T-helper 17 cell (primary cell): Measurements from ENCODE around the gene RTF1. TPM values are rescaled to one million over a fixed set of nuclear protein-coding genes. Genes with fewer than 3 reads are reported as not detected.

Experiments used
- ATAC-seq: fragments of 150-1000 bp; cut with Tn5 transposase; 2 replicates; pipeline ENCODE4 v1.10.0; 2021; ENCODE audit warnings: mild to moderate bottlenecking, moderate library complexity
- DNase-seq, 3 donors: peaks; one replicate each; pipeline versions ENCODE4 v3.0.0 to v3.0.0-alpha.2; 2020 to 2021
- H3K9me3 ChIP-seq: one replicate; pipeline ENCODE4 v1.7.0; 2013; ENCODE audit warnings: low read length, mild to moderate bottlenecking; ENCODE audit not compliant: control insufficient read depth, poor library complexity, severe bottlenecking
- H3K27ac Mint-ChIP-seq: one replicate; pipeline ENCODE4 v1.8.0; 2022; ENCODE audit warnings: mild to moderate bottlenecking, moderate library complexity, mixed read lengths
- H3K27me3 Mint-ChIP-seq: one replicate; pipeline ENCODE4 v1.8.0; 2022; ENCODE audit warnings: mixed read lengths
- H3K36me3 Mint-ChIP-seq: one replicate; pipeline ENCODE4 v1.8.0; 2022; ENCODE audit warnings: low read depth, mixed read lengths
- H3K4me1 Mint-ChIP-seq: one replicate; pipeline ENCODE4 v1.8.0; 2022; ENCODE audit warnings: mild to moderate bottlenecking, mixed read lengths
- H3K4me3 Mint-ChIP-seq: one replicate; pipeline ENCODE4 v1.8.0; 2022; ENCODE audit warnings: mild to moderate bottlenecking, moderate library complexity, mixed read lengths
- total RNA-seq, 4 donors: library from RNA in 2 of 4; stranded (reverse) in 2 of 4; gene quantifications; one replicate each; pipeline ENCODE4 v1.2.3 and lab custom pipeline; 2022 to 2026

RTF1 gene
- total RNA-seq, 2 donors from 2014 or later: 42.0 TPM

DNA sequence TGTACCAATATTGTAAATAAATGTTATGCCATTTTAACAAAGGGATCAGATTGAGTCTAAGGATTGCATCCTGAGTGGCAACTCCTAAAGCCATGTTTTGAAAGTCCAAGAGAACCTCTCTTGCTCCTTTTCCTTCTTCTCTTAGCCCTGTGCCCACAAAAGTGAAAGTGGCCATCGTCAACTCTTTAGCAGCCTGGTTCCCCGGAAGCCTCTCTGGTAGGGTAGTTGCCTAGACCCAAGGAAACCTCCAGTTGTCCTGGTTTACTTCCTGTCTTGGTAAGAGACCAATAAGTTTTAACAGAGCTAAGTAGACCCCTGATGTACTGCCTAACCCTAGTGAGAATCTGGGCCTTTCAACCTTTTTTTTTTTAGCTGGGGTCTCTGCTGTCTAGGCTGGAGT, 66.6 kb downstream of the RTF1 start:
- Mint-ChIP-seq H3K27me3 (no peaks in the 10 kb centered on the region), H3K4me3 (peak overlapping the region; percentile 77), H3K27ac (peak overlapping the region; percentile 87), H3K4me1 (peaks cover 24% of the 10 kb centered on the region), H3K36me3 (peaks cover 4% of the 10 kb centered on the region)
- no peak for DNase-seq
- peak; percentile 67 for ATAC-seq
- H3K9me3 ChIP-seq: no peaks in the 10 kb centered on the region

DNA sequence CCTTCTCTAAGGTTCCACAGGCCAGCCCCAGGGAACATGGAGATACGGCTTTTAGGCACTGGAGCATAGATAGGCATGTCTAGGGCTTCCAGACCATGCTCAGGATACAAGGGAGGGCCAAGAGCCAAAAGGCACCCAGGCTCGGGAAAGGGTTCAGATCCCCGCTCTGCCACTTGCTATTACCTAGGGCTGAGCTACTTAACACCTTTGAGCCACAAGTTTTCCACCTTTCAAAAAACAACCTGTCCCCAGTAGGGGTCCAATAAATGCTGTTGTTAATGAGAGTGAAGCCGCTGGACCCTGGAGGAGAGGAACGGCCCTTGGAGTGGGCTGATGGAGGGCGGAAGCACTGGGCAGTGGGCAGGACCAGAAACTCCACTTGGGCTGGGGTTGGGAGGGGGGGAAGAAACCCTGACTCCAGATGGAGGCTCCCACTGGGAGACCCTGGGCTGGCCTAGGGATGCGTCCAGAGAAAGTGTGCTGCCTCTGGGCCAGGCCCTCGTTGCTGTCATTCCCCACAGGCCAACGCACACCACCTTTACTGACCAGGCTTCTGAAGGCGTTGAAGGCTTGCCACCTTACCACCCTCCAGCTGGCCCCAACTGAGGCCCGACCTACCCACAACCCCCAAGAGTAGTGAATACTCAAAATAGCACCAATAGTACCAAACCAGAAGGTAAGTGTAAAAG, 68.2 kb downstream of the RTF1 start:
- H3K27me3 Mint-ChIP-seq: no peaks in the 10 kb centered on the region
- no peak for ATAC-seq
- H3K4me3 Mint-ChIP-seq: no peak overlapping the region
- no peak for DNase-seq
- H3K36me3 Mint-ChIP-seq: peaks cover 2% of the 10 kb centered on the region
- H3K27ac Mint-ChIP-seq: no peak overlapping the region
- H3K9me3 ChIP-seq: no peaks in the 10 kb centered on the region
- peaks cover 26% of the 10 kb centered on the region for H3K4me1 Mint-ChIP-seq

DNA sequence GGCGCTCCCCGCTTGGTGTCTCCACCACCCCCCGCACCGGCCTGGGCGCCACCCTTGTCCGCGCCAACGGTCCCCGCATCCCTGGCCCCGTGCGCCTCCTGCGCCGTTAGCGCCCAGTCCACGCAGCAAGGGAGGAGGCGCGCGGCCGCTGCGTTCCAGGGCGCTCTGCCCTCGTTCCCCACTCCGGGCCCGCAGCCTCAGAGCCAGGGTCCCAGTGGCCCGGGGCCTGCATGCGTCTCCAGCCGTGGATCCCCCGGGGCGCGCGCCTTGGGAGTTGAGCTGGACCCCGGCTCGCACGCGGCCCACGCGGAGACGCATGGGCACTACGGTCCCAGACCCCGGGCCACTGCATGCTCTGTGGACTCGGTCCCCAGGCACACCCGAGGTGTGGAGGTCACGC, 69.4 kb downstream of the RTF1 start:
- ATAC-seq: no peak
- Mint-ChIP-seq H3K36me3 (peaks cover 2% of the 10 kb centered on the region), H3K4me1 (peaks cover 28% of the 10 kb centered on the region), H3K4me3 (no peak overlapping the region), H3K27ac (no peak overlapping the region), H3K27me3 (no peaks in the 10 kb centered on the region)
- no peaks in the 10 kb centered on the region for H3K9me3 ChIP-seq
- DNase-seq: no peak

DNA sequence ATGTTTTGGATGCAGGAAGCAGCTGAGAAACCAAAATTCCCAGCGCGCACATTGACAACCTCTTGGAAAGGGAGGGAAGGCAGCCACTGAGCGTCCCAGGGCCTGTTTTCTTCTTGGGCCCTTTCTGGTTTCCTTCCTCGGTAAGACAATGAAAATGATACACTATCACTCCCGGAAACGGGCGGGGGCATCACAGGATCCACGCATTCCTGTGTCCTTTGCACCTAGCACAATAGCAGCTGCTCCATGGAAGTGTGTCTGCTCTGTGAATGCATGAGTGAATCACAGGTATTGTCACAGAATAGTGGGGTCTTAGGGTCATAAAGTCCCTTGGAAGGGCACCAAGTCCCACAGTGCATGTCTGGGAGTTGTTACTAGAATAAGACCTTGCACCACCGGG, 70.5 kb downstream of the RTF1 start:
- DNase-seq (no peak), ATAC-seq (no peak)
- Mint-ChIP-seq H3K36me3 (peaks cover 2% of the 10 kb centered on the region), H3K4me1 (peaks cover 35% of the 10 kb centered on the region), H3K4me3 (no peak overlapping the region), H3K27me3 (no peaks in the 10 kb centered on the region), H3K27ac (no peak overlapping the region)
- no peaks in the 10 kb centered on the region for H3K9me3 ChIP-seq

DNA sequence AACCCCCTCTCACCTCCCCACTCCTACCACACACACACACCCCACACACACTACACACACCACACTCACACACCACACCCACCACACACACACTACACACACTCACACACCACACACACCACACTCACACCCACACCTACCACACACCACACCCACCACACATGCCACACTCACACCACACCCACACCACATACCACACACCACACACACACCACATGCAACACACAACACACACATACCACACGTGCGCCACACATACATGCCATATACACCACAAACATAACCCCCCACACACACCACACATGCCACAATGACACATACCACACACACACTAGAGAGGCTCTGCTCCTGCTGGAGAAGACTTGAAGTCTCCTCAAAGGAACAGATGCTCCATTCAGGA, 70.9 kb downstream of the RTF1 start:
- DNase-seq: no peak
- H3K36me3 Mint-ChIP-seq: peaks cover 2% of the 10 kb centered on the region
- H3K27ac Mint-ChIP-seq: no peak overlapping the region
- no peak for ATAC-seq
- H3K4me3 Mint-ChIP-seq: peak overlapping the region; percentile 71
- H3K4me1 Mint-ChIP-seq: peaks cover 38% of the 10 kb centered on the region
- H3K27me3 Mint-ChIP-seq: no peaks in the 10 kb centered on the region
- no peaks in the 10 kb centered on the region for H3K9me3 ChIP-seq

DNA sequence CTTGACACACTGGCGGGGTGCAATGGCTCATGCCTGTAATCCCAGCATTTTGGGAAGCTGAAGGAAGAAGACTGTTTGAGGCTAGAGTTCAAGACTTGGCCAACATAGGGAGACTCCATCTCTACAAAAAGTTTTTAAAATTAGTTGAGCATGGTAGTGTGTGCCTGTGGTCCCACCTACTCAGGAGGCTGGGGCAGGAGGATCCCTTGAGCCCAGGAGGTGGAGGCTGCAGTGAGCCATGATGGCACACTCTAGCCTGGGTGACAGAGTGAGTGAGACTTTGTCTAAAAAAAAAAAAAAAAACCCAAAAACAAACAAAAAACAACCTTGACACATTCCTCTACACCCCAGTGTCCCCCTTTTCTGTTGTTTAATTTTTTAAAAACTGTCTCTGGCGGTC, 72.7 kb downstream of the RTF1 start:
- H3K27ac Mint-ChIP-seq: no peak overlapping the region
- DNase-seq (no peak), ATAC-seq (no peak)
- H3K4me3 Mint-ChIP-seq: no peak overlapping the region
- peaks cover 2% of the 10 kb centered on the region for H3K36me3 Mint-ChIP-seq
- H3K9me3 ChIP-seq: no peaks in the 10 kb centered on the region
- H3K4me1 Mint-ChIP-seq: peaks cover 25% of the 10 kb centered on the region
- no peaks in the 10 kb centered on the region for H3K27me3 Mint-ChIP-seq

DNA sequence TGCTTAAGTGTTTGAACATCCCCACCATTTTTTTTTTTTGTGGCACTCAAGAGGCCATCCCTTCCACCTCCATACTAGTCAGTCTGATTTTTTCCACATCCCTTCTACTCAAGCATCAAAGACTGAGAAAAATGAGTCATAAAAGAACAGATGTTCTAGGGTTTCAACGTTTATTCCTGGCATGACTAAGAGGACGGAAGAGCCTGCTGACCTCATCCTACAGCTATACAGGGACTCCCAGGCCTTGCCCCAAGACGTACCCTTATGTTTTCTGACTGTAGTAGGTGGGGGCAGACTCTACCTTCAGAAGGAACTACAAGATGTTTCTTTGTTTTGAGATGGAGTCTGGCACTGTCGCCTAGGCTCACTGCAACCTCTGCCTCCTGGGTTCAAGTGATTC, 73.5 kb downstream of the RTF1 start:
- DNase-seq (no peak), ATAC-seq (no peak)
- H3K27me3 Mint-ChIP-seq: no peaks in the 10 kb centered on the region
- no peak overlapping the region for H3K27ac Mint-ChIP-seq
- no peaks in the 10 kb centered on the region for H3K9me3 ChIP-seq
- peaks cover 27% of the 10 kb centered on the region for H3K4me1 Mint-ChIP-seq
- H3K4me3 Mint-ChIP-seq: no peak overlapping the region
- peaks cover 2% of the 10 kb centered on the region for H3K36me3 Mint-ChIP-seq

DNA sequence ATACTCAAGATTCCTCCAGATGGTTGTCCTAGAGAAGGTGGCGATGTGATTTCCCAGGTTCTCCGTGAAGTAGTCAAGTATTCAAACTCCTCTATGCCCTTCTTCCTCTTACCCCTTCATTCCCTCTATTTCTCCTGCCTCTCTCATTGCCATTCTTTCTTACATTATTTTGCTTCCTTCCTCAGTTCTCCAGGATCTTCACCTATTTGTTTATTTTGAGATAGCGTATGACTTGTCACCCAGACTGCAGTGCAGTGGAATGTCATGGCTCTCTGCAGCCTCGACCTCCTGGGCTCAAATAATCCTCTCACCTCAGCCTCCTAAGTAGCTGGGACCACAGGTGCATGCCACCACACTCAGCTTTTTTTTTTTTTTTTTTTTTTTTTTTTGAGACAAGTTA, 75.0 kb downstream of the RTF1 start:
- no peak overlapping the region for H3K4me3 Mint-ChIP-seq
- H3K4me1 Mint-ChIP-seq: peaks cover 27% of the 10 kb centered on the region
- DNase-seq (no peak), ATAC-seq (no peak)
- peaks cover 2% of the 10 kb centered on the region for H3K36me3 Mint-ChIP-seq
- no peaks in the 10 kb centered on the region for H3K9me3 ChIP-seq
- H3K27me3 Mint-ChIP-seq: peaks cover 8% of the 10 kb centered on the region
- H3K27ac Mint-ChIP-seq: peak overlapping the region; percentile 51

DNA sequence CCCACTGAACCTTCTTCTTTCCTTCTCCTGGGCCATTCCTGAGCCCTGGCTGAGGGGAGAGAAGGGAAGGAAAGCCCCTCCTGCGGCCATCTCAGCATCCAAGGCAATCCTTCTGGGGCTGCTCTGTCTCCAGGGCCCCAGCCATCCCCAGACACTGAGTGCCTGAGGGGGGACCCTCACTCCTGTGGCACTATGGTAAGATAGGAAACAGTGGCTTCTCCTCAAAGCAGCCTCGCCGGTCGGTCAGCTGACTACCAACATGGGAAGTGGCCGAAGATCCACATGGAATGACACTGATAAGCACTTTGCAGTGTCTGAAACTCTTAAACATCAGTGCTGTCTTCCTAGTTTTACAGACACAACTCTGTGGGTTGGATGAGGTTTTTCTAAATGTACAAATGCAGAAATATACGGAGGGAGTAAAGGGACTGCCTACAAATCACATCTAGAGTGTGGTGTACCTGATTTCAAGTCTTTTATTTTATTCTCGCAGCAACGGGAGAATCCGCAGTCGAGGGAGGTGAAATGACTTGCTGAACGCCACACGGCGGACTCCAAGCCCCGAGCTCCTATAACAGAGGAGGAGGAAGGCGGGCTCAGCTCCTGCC, 75.8 kb downstream of the RTF1 start:
- peaks cover 26% of the 10 kb centered on the region for H3K4me1 Mint-ChIP-seq
- peaks cover 2% of the 10 kb centered on the region for H3K36me3 Mint-ChIP-seq
- peaks cover 10% of the 10 kb centered on the region for H3K27me3 Mint-ChIP-seq
- H3K27ac Mint-ChIP-seq: peak overlapping the region; percentile 51
- ATAC-seq (no peak), DNase-seq (no peak)
- H3K4me3 Mint-ChIP-seq: peak overlapping the region; percentile 91
- H3K9me3 ChIP-seq: no peaks in the 10 kb centered on the region

DNA sequence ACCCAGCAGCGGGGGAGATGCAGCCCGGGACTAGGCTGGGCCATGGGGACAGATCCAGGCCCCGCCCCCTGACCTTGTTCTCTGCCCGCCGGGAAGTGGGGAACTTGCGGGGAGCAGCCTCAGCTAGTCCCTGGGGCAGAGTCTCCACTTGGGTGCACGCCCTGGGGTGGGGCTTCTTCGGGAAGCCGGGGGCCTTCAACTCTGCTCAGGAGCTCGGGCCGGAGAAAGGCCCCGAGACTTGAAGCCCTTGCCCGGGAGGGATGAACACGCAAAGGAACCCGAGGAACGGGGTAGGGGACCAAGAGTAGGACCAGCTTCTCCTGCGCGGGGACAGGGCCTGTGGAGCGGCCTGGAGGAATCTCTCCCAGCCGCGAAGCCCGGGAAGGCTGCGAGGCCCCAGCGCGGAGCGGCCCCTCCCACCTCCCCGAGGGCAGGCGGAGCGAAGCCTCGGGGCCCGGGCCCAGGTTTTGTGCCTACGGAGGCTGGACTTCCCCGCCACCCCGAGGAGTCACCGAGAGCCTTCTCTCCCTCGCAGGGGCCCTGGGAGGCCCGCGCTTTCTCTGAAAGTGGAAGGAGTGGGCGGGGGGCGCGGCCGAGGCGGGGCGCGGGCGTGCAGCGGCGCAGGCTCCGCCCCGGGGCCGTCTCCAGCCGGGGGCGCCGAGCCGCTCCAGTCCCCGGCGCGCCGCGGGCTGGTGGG, 76.5 kb downstream of the RTF1 start, which contains the start of gene ITPKA:
Gene ITPKA, plus strand, starts transcription at position 670 of the 697 bp plus-strand sequence. CDS start 54 bp downstream, outside the sequence.
- peaks cover 22% of the 10 kb centered on the region for H3K4me1 Mint-ChIP-seq
- H3K27me3 Mint-ChIP-seq: peaks cover 10% of the 10 kb centered on the region
- DNase-seq (peak; percentile 56 to 75 (median 74)), ATAC-seq (peak; percentile 84)
- H3K4me3 Mint-ChIP-seq: peak within 1 kb of the TSS; percentile 91
- no peaks in the 10 kb centered on the region for H3K9me3 ChIP-seq
- H3K27ac Mint-ChIP-seq: peak within 1 kb of the TSS; percentile 51
- no peaks in the 10 kb centered on the region for H3K36me3 Mint-ChIP-seq

DNA sequence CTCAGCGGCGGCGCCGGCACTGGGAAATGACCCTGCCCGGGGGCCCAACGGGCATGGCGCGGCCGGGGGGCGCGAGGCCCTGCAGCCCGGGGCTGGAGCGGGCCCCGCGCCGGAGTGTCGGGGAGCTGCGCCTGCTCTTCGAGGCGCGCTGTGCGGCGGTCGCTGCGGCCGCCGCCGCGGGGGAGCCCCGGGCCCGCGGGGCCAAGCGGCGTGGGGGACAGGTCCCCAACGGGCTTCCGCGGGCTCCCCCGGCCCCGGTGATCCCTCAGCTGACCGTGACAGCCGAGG, 77.0 kb downstream of the RTF1 start:
- no peak overlapping the region for H3K27ac Mint-ChIP-seq
- no peaks in the 10 kb centered on the region for H3K9me3 ChIP-seq
- no peak for DNase-seq
- peaks cover 24% of the 10 kb centered on the region for H3K4me1 Mint-ChIP-seq
- no peaks in the 10 kb centered on the region for H3K36me3 Mint-ChIP-seq
- peaks cover 14% of the 10 kb centered on the region for H3K27me3 Mint-ChIP-seq
- H3K4me3 Mint-ChIP-seq: peak overlapping the region; percentile 83
- peak; percentile 33 for ATAC-seq

DNA sequence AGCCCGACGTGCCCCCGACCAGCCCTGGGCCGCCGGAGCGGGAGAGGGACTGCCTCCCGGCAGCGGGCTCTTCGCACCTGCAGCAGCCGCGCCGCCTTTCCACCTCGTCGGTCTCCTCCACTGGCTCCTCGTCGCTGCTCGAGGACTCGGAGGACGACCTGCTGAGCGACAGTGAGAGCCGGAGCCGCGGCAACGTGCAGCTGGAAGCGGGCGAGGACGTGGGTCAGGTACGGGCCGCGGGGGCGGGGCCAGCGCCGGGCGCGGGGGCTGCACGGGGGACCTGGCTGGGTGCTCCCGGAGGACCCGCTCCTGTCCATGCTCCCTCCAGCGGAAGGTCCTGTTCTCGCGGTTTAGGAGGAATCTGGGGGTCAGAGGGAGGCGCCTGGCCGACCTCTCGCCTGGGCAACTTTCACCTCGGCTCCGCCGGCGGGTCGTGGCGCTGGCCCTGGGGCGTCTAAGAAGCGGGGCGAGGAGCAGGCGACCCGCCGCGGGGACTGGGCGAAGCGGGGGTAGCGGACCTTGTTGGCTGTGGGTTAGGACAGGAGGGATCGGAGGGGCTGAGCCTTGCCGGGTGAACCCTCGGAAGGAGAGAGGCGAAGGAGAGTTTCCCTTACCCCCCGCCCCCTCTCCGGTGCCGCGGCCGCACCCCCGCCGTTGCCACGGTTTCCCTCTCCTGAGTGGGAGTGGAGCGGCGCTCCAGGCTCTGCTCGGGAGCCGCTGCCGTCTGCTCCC, 77.5 kb downstream of the RTF1 start:
- H3K27me3 Mint-ChIP-seq: peaks cover 17% of the 10 kb centered on the region
- H3K27ac Mint-ChIP-seq: no peak overlapping the region

More for the DNA sequence above, 77.5 kb downstream of the RTF1 start:
- H3K4me3 Mint-ChIP-seq: peak overlapping the region; percentile 83
- H3K36me3 Mint-ChIP-seq: no peaks in the 10 kb centered on the region
- DNase-seq (peak in 1 of 3 donors; percentile 17), ATAC-seq (peak; percentile 38)
- H3K4me1 Mint-ChIP-seq: peaks cover 24% of the 10 kb centered on the region
- H3K9me3 ChIP-seq: no peaks in the 10 kb centered on the region
